GM18507 (cell line): Measurements from ENCODE around the gene SHC4.

Source experiments
- DNase-seq: peaks from one replicate; pipeline ENCODE4 v3.0.0; 2011; ENCODE audit warnings: low read depth; ENCODE audit not compliant: insufficient read length; ENCODE audit errors: extremely low spot score
- FAIRE-seq: peaks from 2 replicates; lab custom pipeline; 2011; peaks lifted over from hg19 to GRCh38; lab: Jason Lieb, UNC

The SHC4 gene, protein sequence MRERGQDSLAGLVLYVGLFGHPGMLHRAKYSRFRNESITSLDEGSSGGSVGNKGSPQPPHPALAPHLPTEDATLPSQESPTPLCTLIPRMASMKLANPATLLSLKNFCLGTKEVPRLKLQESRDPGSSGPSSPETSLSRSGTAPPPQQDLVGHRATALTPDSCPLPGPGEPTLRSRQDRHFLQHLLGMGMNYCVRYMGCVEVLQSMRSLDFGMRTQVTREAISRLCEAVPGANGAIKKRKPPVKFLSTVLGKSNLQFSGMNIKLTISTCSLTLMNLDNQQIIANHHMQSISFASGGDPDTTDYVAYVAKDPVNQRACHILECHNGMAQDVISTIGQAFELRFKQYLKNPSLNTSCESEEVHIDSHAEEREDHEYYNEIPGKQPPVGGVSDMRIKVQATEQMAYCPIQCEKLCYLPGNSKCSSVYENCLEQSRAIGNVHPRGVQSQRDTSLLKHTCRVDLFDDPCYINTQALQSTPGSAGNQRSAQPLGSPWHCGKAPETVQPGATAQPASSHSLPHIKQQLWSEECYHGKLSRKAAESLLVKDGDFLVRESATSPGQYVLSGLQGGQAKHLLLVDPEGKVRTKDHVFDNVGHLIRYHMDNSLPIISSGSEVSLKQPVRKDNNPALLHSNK

GRCh38 chr15:48963524-48964113, at the start of gene SHC4:
Gene SHC4, minus strand, starts transcription at chr15:48963919. Its CDS starts 904 bp downstream, at chr15:48963015.
- DNase-seq (no peak), FAIRE-seq (peak; percentile 73)

- FAIRE-seq, result no peak
Observed at GRCh38 chr15:48999314-48999713, 35.6 kb upstream of the SHC4 start.

DNA sequence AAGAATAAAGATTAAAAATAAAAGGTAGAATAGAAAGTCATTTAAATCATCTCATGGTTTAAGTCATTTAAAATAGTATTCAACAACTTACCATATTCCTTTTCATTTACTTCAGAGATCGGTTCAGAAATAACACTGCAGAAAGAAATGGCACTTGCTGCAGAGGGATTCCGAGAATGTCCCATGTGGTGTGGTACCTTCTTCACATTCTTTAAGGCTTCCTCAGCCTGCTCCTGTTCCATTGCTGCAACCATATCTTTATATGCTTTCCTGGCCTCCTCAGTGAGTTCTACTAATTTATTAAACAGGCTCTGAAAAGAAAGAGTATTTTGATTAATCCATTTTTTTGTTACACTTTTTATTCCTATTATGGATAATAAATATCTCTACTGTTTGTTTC, 32.6 kb upstream of the SHC4 start:
- DNase-seq (no peak), FAIRE-seq (no peak)

More at GRCh38 chr15:48999314-48999713, 35.6 kb upstream of the SHC4 start:
- DNase-seq, result no peak

- DNase-seq (no peak), FAIRE-seq (no peak)
Observed at GRCh38 chr15:48993380-48993779, 29.7 kb upstream of the SHC4 start.

DNA sequence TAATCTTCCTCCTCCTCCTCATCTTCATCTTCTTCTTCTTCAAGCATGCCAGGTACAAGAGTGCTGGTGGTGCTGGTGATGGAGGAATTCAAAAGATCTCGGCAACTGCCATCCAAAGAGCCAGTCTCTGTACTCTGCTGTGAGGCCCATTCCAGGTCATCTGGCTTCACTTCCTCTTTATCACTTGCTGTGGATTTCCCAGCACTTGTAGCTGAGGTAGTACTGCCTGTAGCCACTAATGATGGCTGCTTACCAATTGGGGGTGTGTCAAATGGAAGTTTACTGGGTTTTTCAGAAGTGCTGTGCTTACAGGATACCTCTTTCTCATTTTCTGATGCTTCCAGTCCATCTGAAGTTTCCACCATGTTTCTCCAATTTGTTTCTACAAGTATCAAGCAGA, 28.8 kb upstream of the SHC4 start:
- peak; percentile 7 for DNase-seq
- FAIRE-seq, result peak; percentile 53

DNA sequence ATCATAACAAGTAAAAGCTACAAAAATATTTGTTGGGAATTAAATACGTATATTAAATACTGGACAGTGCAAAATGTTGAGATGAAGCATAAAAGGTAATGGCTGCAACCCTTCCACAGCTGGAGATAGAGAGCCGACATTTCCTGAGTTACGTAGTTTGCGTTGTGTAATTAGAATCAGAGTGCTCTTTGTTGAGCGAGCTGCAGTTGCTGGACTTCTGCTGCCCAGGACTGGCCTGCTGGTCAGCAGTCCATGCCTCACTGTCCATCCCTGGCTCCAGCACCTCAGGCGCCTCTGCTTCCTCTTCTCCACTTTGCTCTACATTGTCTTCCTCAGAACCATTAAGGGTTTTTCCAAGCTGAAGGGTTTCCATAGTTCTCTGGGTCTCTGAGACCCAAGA, 28.4 kb upstream of the SHC4 start:
- DNase-seq, result no peak
- FAIRE-seq, result no peak

DNA sequence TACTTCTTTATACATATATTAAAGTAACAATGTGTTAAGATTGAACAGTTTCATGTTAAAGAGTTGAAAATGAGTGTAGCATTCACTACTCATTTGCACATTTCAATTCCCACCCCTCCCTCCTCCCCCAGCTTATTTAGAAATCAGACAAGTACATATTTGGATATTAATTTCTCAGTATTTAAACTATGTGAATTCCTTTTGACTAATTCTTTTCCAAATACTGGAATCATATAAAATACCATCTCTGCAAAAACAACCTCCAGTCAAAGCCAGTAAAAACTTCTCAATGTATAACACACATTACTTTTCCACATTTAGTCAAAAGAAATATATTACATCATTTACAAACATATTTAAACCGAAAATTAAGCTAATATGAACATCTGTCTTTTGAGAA, 25.5 kb upstream of the SHC4 start:
- no peak for FAIRE-seq
- DNase-seq, result no peak

GRCh38 chr15:48987142-48987541, 23.4 kb upstream of the SHC4 start:
- no peak for DNase-seq
- no peak for FAIRE-seq

- DNase-seq (no peak), FAIRE-seq (no peak)
Observed at GRCh38 chr15:48986240-48986639, 22.5 kb upstream of the SHC4 start.

DNA sequence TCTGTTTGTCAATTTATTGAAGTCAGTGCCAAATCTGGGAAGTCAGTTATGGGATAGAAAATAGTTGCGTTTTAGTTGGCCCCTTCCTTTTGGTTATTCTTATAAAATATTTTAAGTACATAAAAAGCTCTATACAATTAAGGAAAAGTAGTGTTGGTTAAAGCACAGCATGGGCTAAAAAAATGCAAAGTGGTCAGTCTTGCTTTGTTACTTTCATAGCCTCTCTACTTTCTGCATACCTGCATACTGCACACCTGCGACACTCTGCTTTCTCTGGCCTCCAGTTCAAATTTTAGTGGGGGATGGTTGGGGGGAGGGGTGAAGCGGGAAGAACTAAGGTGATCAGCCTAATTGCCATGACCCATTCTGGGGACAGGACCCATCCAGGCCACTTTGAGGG, 21.8 kb upstream of the SHC4 start:
- DNase-seq, result no peak
- FAIRE-seq, result no peak

DNA sequence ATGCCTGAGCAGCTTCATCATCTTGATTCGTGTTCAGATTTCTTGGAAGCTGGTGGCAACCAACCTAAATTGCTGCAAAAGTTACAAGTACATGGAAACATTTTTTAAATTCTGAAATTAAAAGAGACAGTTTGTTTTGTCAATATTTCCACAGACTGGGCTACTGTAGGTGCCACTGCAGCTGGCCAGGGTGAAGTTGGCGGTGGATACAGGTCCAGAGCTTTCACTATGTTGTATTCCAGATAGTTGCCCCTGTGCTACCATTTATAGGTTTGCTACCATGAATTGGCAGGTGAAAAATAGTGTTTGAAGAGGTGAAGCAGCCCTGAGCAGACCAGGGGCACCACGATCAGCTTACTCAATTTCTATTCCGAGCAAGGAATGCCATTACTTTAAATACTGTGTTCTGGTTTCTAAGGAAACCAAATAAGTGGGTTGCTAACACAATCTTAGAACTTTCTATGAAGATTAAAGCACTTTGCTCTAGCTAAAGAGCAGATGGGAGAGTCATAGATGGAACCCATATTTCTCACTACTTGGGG, 21.2 kb upstream of the SHC4 start:
- no peak for DNase-seq
- FAIRE-seq, result no peak

DNA sequence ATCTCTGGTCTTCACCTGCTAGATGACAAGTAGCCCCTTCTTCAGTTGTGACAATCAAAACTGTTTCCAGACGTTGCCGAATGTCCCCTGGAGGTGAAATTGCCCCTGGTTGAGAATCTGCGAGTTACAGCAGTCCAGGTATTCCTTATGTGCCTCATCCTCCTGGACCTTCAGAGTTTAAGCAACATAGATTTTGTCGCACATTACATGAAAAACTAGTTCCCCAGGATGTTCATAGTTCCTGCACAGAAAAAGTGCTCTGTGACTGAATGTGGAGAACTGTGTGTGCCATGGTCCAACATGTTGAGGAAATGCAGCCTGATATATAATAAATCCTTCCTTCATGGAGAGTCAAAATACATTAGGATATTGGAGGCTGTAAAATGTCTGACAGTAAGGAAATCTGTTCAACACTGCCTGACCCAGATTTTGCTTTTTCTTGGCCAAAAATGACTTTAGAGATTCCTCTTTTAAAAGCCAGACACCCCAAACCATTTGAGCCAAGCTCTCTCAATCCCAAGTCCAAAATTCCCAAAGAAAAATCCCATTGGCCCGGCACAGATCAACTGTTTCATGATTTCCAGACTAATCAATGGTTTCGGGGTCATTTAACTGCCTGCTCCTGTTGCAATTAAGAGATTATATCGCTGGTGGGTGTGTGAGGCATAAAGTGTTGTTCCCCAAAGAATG, 20.4 kb upstream of the SHC4 start:
- FAIRE-seq (no peak), DNase-seq (no peak)

- FAIRE-seq (no peak), DNase-seq (no peak)
Observed at GRCh38 chr15:48983300-48983699, 19.6 kb upstream of the SHC4 start.

- FAIRE-seq (no peak), DNase-seq (no peak)
Observed at GRCh38 chr15:48981941-48982340, 18.2 kb upstream of the SHC4 start.

GRCh38 chr15:48978638-48979037, 14.9 kb upstream of the SHC4 start:
- DNase-seq, result no peak
- FAIRE-seq, result no peak

DNA sequence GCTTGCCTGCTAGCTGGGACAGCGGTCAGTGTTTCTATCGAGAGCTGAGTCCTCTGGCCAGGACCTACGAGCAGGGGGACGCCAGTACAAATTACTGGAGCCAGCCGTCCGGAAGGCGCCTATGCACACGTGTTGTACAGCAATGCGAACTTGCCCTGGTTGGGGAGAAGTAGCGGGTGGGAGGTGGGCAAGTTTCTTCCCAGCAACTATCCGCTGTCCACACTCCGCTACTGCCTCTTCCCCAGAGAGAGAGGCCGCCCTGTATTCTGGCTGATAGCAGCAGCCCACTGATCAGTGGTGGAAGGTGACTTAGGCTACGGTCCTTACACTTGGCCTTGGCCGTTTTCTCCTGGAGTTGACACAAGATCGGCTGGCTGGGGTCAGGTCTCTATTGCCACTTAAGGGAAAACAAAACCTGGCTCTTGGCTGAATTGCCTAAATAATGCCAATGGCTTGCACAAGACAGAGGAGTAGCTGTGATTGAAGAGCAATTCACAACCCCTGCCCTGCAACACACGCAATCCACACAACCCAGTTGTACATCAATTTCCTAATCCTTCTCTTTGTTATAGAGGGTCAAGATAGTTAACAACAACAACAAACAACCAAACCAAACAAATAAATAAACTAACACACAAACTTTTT, 12.8 kb upstream of the SHC4 start:
- FAIRE-seq (no peak), DNase-seq (no peak)

GRCh38 chr15:48975472-48976419, 12.0 kb upstream of the SHC4 start:
- DNase-seq, result peak; percentile 76
- FAIRE-seq, result peak; percentile 26

- no peak for FAIRE-seq
- DNase-seq, result no peak
Observed at GRCh38 chr15:48974882-48975281, 11.2 kb upstream of the SHC4 start.
